Myocyte (in vitro differentiated cells): ENCODE data around the gene TMEM273. TPM values are rescaled to one million over a fixed set of nuclear protein-coding genes. Genes with fewer than 3 reads are reported as not detected.

Source experiments
- DNase-seq: peaks from one replicate; pipeline ENCODE4 v3.0.0-alpha.2; 2012; ENCODE audit warnings: low read depth
- polyA plus RNA-seq: library from polyadenylated mRNA; unstranded; fragments of >200 nt; gene quantifications from one replicate; pipeline ENCODE4 v1.2.1, GENCODE V29; 2012; ENCODE audit warnings: missing spikeins
- total RNA-seq: library from RNA; depleted of rRNA; stranded (reverse); fragments of >200 nt; gene quantifications from 2 replicates; pipeline ENCODE4 v1.2.3, GENCODE V29; 2014

TMEM273 gene, protein sequence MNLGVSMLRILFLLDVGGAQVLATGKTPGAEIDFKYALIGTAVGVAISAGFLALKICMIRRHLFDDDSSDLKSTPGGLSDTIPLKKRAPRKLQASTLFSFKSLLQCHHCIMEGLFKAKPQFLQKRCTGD
- total RNA-seq, result 0.32 TPM in 1 of 2 replicates, not detected in the other
- not detected for polyA plus RNA-seq

DNA sequence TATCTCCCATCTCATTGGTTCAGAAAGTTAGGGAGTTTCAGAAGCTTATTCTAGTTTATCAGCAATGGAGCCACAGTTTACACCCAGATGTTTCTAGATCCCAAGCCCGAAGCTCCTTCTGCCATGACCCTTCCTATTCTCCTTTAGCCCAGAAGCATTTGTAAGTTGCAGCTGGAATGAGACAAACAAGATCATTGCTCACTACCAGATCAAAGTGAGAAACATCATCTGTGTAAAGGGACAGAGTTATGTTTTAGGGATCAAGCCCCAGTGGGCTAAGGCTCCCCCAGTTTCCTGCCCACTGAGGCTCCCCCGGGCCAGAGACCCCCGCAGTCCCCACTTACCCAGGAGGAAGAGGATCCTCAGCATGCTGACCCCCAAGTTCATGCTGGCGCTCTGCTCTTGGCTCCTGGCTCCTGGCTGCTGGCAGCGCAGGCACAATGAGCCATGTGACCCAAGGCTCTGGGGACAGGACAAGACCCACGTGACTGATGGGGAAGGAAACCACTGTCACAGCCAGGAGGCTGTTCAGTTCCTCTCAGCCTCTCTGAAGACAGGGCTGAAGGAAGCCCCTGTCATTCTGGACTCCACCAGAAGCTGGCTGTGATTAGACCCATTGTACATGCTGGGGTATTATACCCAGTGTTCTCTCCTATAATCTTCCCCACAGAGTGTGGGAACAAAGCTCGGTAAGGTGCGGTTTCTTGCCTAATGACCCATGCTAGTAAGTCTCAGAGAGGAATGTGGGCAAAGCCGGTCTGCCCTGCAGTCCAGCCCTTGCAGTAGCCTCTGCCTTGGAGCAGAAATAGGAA is at the start of gene TMEM273:
TSS of gene TMEM273 (minus strand) at position 442 of the 812 bp plus-strand sequence. CDS start at position 387, 55 bp downstream.
- peak; percentile 12 for DNase-seq

DNA sequence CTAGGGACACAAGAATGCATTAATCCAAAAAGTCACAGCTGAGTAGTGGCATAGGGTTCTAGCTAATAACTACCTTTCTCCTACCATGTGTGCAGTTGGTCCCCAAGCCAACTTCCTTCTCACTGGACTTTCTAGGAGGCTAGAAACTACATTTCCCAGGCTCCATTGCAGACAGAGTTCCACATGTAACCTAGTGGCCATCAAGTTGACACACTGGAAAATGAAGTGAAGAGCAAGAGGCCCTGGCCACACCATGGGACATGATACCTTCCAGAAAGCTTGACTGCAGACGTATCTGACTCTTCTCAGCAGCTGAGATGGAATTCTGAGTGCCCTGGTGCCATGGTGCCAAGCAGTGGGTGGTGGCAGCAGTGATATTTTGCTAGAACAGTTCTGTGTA is 49.8 kb upstream of the TMEM273 start:
- no peak for DNase-seq

DNA sequence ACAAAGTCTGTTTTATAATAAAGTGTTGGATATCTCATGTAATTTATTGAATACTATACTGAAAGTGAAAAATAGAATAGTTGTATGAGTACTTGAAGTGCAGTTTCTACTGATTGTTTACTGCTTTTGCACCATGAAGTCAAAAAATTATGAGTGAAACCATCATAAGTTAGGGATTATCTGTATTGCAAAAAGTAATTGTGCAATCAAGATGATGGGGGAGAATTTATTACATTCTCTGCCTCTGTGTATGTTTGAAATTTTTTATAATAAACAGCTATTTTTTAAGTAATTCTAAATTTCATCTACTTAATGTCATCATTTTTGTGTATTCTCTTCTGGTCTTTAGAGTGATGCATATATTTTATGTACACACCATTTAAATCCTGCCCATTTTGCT is 47.2 kb upstream of the TMEM273 start:
- no peak for DNase-seq

DNA sequence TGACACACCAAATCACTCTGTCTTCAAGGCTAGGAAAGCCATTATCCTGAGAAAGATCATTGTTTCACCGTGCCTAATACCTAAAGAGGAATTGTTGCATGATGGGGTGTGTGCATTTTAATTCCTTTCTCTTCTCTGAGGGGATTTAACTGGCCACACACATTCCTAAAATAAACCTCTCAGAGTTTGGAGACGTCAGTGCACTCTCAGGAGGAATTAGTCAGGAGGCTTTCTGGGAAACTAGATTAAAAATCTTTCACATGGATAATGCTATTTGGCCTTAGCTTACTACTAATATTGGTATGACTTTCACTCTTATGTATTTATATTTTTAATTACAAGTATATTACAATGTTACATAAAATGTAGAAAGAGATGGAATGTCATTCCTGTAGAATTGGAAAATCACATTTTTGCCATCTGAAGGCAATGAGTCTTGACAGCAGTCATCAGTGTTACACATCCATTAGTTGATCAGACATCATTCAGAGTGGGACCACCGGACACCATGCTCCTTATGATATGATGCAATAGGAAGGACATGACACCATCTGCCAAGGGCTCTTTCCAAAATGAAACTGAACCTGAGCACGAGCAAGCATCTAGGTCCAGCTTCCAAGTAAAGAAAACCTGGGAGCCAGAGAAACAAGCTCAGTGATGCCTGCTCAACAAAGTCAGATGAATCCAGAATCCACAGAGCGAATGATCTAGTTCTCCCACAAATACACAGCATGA is 43.1 kb upstream of the TMEM273 start:
- DNase-seq, result no peak

DNA sequence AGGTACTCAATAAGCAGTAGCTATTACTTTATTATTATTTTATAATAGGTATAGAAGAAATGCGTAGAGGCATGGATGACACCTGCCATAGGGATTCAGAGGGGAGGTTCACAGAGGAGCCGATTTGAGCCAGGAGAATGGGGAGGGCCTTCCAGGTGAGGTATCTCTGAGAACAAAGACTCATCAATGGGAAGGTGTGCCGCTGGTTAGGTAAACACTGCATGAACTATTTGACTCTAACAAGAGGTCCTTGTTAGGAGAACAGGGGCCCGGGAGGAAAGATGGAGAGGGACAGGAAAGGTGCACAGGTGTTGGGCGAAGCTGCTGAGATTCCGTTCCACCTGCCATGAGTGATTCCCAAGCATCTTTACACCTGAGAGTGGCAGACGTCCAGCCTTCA is 41.8 kb upstream of the TMEM273 start:
- DNase-seq, result no peak

DNA sequence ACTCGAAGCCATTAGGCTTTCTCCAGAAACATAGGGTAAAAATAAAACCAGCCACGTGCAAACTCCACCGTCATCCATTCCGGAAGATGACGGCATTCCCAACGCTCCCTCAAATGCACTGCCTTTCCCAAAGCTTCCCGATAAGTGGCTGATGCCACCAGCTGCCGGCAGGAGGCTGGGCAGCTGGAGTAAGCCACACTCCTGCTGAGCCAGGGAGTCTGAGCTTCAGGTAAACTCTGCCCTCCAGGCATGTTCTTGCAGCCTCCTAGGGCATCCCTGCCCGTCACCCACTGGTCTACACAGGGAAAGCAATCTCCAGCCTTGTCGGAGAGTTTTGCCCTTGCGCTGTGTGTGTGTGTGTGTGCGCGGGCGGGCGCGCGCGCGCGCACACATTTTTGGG is 40.5 kb upstream of the TMEM273 start:
- no peak for DNase-seq

DNA sequence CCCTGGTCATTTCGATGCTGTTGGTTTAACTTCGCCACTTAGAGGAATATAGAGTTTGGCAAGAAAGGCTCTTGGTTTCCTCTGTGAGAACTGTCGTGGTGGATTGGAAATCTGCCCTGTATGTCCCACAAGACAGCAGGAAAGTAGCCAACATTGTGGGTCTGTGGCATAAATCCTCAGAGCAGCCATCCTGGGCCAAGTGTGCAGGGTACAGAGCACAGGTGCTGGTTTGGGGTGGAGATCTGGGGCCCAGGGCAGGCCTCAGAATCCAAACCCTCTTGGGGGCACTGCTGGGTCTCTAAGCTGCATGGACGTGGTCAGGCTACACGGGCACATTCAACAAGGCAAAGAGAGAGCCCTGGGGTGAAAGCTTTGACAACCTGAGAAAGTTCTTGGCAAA is 39.2 kb upstream of the TMEM273 start:
- DNase-seq, result peak; percentile 77

DNA sequence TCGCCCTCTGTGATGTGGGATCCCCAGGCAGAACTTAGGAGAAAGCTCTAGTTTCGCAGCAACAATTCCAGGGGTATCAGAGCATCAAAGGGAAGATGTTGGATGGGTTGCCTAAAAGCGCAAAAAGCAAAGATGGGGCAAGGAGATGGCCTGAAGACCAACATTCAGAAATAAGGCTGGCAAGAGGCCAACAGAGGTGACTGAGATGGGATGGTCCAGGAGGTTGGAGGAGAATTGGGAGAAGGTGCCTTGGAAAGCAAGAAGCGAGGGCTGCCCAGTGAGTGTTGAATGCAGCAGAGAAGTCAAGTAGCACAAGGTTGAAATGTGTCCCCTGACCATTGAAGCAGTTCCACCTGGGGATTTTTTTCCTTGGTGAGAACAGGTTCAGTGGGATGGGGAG is 38.4 kb upstream of the TMEM273 start:
- DNase-seq, result no peak

DNA sequence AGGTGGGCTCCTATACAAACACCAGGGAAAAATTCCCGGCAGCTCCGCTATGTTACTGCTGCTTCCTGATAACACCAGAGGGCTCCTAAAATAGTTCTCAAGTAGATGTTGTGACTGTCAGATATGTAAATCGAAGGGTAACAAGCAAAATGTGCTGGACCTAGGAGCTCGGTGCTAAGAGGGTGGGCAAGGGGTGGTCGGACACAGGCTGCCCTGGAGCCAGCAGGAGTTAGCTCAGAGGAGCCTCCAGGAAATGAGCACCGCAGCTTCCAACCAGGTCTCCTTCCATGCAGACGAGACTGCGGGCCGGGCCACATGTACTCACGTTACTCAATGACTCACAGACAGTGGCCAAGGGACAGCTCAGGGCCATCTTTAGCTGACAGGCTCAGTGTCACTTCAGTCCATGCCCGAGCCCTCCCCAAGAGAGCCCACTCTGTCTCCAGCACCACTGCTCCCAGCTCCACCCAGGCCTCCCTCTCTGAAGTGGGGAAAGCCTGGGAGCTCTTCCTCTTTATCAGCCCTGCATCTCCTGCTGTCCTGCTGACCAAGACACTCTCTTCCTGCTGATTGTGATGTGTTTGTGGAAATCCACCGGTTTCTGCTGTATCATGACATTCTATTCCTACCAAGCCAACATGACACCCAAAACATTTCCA is 37.2 kb upstream of the TMEM273 start:
- peak; percentile 22 for DNase-seq

DNA sequence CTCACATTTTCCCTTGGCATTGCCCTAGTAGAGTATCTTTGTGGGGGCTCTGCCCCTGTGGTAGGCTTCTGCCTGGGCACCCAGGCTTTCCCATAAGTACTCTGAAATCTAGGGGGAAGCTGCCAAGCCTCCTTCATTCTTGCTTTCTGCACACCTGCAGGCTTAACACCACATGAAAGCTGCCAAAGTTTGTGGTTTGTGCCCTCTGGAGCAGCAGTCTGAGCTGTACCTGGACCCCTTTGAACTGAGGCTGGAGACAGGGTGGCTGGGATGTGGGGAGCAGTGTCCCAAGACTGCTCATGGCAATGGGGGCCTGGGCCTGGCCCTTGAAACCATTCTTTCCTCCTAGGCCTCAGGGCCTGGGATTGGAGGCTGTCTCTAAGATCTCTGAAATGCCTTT is 35.0 kb upstream of the TMEM273 start:
- DNase-seq, result no peak

DNA sequence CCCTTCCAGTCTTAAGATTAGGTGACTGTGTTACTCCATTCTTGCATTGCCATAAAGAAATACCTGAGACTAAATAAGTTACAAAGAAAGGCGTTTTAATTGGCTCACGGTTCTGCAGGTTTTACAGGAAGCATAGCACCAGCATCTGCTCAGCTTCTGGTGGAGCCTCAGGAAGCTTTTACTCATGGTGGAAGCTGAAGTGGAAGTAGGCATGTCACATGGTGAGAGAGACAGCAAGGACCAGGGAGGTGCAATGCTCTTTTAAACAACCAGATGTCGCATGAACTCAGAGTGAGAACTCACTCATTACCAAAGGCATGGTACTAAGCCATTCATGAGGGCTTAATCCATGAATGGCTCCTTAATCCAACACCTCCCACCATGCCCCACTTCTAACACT is 34.0 kb upstream of the TMEM273 start:
- DNase-seq, result no peak

DNA sequence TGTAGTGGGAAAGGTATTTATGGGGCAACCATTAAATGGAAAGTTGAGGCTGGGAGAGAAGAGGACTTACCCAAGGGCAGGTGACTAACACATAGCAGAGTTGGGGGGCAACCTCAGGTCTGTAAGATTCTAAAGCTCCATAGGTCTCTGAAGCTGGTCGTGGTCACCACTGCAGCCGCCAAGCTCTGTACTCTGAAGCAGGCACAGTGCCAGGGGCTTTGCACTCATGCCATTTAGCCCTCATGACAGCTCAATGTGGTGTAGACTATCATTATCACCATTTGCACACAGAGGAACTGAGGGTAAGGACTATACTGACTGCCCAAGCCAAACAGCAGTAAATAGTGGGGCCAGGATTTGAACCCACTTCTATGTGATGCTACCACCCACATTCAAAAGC is 32.5 kb upstream of the TMEM273 start:
- DNase-seq, result no peak

DNA sequence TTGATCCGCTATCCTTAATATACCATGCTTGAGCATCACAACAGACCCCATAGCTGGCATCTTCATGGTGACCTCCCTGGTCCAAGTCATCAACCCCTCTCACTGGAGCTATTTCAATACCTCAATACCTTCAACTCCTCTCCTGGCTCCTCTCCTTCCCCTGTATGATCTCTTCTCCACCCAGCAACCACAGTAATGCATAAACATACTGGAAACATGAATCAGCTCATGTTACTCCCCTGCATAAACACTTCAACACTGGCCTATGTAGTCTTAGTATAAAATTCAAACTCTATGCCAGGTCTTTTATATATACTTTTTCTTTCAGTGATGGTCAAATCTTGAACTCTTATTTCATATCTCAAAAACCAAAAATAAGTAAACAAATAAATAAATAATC is 31.8 kb upstream of the TMEM273 start:
- DNase-seq, result no peak

DNA sequence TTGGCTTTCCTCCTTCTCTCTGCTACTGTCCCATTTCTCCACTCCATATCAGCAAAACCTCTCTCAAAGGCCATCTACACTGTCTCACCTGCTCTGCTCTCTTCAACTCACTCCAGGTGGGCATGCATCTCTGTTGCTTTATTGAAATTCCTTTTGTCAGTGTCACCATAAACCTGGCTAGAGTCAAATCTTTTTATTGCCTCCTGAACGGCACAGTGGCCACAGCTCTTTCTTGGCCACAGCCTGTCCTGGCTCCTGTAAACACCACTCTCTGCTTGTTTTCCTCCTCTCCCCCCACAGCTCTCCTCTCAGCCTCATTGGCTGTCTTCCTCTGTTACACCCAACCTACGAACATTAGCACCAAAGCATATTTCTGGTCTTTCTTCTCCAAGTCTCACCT is 31.1 kb upstream of the TMEM273 start:
- no peak for DNase-seq

DNA sequence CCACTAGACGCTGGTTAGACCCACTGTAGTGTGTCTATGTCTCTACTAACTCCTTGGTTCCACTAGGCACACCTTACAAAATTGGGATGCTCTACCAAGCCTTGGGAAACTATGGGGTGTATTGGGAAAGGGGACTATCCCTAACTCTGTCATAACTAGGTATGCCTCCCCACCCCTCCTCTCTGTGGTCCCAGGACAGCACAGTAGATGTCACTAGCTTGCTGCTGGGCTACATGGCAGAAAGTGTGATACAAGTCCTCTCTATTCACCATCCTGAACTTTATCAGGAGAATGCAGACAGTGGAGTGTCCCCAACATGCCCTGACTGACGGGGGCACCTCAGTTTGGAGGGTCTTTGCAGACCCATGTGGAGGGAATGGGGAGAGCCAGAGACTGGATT is 30.3 kb upstream of the TMEM273 start:
- DNase-seq, result no peak

DNA sequence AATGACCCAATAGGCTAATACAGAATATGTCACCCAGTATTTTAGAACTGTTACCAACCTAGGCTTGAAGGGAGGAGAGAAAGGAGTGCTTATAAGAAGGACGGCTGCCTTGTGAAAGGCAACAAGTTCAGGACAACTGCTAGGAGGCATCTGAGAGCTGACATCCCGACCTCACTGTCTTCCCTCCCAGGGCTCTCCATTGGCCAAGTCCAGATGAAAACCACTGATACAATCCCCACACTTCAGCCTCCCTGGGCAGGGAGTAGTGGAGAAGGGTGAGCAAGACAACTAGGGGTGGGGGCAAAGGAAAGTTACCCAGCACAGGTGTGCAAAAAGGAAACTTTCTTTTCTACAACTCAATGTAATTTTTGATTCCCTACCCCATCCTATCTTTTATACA is 29.5 kb upstream of the TMEM273 start:
- DNase-seq, result no peak

DNA sequence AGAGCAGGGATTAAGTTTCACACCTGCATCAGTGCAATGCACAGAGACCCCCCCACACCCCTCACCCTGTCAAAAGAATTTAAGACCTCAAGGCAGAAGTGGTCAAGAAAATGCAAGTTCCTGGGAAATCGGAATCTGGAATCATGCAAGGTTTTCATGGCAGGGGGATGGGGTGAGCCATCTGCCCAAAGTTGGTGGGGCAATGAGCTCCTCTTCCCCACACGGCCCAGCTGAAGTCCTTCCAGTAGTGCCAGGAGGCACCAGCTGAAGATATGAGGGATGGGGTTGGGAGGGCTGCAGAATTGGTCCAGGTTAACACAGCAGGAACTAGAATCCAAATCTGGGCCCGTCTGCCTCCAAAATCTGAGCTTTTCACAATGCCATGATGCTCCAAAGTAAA is 25.0 kb upstream of the TMEM273 start:
- DNase-seq, result no peak

DNA sequence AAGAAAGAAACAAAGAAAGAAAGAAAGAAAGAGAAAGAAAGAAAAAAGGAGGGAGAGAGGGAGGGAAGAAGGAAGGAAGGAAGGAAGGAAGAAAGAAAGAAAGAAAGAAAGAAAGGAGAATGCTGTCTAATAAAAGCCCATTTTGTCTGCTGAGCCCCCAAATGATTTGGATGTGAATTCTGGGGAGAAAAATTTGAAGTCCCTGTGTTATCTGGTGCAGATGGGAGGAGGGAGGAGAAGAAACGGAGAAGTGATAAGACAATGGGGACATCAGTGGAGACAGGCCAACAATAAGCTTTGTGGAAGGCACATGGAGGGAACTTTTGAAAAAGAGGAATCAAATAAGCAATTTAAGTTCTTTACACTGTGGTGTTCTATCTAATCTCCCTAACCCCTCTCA is 24.6 kb upstream of the TMEM273 start:
- DNase-seq, result no peak

DNA sequence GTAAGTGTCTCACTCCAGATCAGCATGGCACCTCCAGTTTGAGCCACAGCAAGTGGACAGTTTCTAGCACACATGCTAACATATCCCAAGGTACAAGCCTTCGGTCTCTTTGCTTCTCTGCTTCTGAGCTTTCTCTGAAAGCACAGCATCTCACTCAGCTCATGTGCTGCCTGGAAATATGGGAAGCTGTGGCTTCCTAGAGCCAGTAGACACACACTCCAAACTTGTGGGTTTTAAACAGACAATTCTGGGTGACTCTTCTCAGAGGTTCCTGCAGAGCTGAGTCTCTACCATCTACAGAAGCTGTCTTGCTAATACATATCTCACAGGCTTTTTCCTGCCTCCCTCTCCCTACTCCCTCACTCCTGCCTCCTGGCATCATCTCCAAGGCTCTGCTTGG is 23.9 kb upstream of the TMEM273 start:
- DNase-seq, result no peak

DNA sequence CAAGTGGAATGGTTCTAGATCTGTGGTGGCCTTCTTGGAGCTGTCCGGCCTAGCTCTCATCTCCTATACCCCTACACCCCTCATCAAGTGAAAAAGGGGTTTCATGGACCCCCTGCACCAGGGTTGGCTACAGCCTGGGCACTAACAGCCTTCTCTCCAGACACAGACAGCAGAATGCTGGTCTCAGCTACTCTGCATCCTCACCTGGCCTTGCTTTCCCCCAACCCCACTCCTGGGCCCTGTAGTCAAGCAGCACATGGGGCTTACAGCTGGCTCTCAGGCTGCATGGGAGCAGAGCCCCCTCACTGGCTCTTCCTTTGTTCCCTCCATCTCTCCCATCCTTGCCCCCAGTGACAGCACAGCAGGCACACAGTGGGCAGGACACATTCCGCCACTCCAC is 20.8 kb upstream of the TMEM273 start:
- DNase-seq, result no peak

DNA sequence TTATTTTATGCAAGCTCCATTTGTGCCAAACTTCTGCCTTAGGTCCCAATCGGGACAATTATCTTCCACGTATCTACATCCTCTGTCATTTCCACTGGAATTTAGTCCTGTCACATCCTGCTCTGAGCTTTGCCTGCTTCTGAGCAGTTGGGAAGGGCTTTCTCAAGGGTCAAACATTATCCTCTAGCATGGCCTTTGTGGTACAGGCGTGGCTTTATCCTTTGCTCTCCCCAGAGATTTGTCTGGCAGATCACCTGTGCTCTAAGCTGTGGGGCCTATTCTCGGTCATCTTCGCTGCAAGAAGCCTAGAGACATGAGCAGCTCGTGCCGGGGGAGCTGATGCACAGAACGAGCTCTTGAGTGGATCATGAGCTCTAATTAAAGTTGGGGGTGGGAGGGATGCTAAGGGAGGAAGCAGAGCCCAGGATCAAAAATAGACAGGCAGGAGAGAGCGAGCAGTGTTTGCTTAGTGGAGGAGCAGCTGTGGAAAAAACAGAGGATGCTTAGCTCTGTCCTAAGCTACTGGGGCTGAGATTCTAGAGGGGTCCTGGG is 19.8 kb upstream of the TMEM273 start:
- DNase-seq, result no peak

DNA sequence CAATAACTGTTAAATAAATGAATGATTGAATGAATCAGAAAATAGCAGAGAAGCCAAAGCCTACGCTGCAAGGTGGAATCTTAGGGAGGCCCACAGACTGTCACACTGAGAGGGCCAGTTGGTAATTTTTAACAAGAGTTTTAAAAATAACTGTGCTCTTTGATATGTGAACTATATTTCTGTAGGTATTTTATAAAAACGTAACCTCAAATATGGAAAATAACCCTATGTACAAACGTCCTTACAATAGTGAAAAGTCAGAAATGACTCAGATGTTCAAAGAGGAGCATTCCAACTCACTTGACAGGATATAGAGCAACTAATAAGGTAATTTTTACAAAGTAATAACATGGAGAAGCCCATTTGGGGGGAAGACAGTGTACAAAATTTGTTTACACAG is 18.9 kb upstream of the TMEM273 start:
- no peak for DNase-seq
